OCI-LY7 (cell line): Measurements from ENCODE around the gene CNOT11. TPM values are rescaled to one million over a fixed set of nuclear protein-coding genes. Genes with fewer than 3 reads are reported as not detected.

Source experiments
- BruUV-seq: library from RNA; stranded (reverse); fragments of 400-500 nt; replicated peaks from 2 replicates; lab custom pipeline; 2021; lab: Mats Ljungman, UMichigan
- CTCF ChIA-PET: fragments of 300-600 bp; sonication (Branson Sonifier 250); formaldehyde crosslinking; loops from one replicate; lab custom pipeline; 2022; ENCODE audit warnings: antibody characterized with exemption; ENCODE audit not compliant: unreplicated experiment; lab: Charles Lee
- POLR2A ChIA-PET: fragments of 300-600 bp; sonication (Branson Sonifier 250); formaldehyde crosslinking; loops from one replicate; lab custom pipeline; 2022; ENCODE audit warnings: antibody characterized with exemption; lab: Charles Lee
- DNase-seq: peaks from one replicate; pipeline ENCODE4 v3.0.0-alpha.2; 2015; ENCODE audit warnings: low spot score
- H2AFZ ChIP-seq: fragments of 200-600 bp; sonication (generic), shearing (Covaris generic); 2 replicates; pipeline ENCODE4 v1.6.1; 2014; ENCODE audit warnings: mild to moderate bottlenecking, antibody characterized with exemption, low read length, moderate library complexity
- H3K27ac ChIP-seq: fragments of 200-600 bp; sonication (generic); 2 replicates; pipeline ENCODE4 v1.5.1; 2014; ENCODE audit warnings: mixed run types, low read depth, mild to moderate bottlenecking, moderate library complexity, low read length, inconsistent platforms; ENCODE audit not compliant: poor library complexity, severe bottlenecking
- H3K36me3 ChIP-seq: fragments of 200-600 bp; sonication (generic); 2 replicates; pipeline ENCODE4 v1.6.1; 2014; ENCODE audit warnings: mild to moderate bottlenecking, antibody characterized with exemption, low read length, moderate library complexity, mixed read lengths; ENCODE audit not compliant: insufficient read depth
- H3K4me1 ChIP-seq: fragments of 200-600 bp; sonication (generic); 2 replicates; pipeline ENCODE4 v1.5.1; 2014; ENCODE audit warnings: mild to moderate bottlenecking, low read length; ENCODE audit not compliant: insufficient read depth, poor library complexity, severe bottlenecking
- H3K4me2 ChIP-seq: fragments of 200-600 bp; sonication (generic); 2 replicates; pipeline ENCODE4 v1.6.1; 2014; ENCODE audit warnings: mild to moderate bottlenecking, low read length
- H3K4me3 ChIP-seq: fragments of 200-600 bp; sonication (generic); 2 replicates; pipeline ENCODE4 v1.5.1; 2014; ENCODE audit warnings: mild to moderate bottlenecking, low read depth, low read length; ENCODE audit not compliant: poor library complexity, severe bottlenecking
- H3K79me2 ChIP-seq: fragments of 200-600 bp; sonication (generic); 2 replicates; pipeline ENCODE4 v1.6.1; 2016; ENCODE audit warnings: low read depth, mild to moderate bottlenecking, low read length, moderate library complexity, mixed read lengths; ENCODE audit not compliant: insufficient read depth
- H3K9me2 ChIP-seq: fragments of 200-600 bp; sonication (generic); 2 replicates; pipeline ENCODE4 v1.6.1; 2016; ENCODE audit warnings: mild to moderate bottlenecking, low read length, mixed read lengths; ENCODE audit not compliant: insufficient read depth
- H3K9me3 ChIP-seq: fragments of 200-600 bp; sonication (generic); 2 replicates; pipeline ENCODE4 v1.6.1; 2014; ENCODE audit warnings: mild to moderate bottlenecking, mixed run types, low read length, mixed read lengths
- H4K20me1 ChIP-seq: fragments of 200-600 bp; sonication (generic); 2 replicates; pipeline ENCODE4 v1.6.1; 2014; ENCODE audit warnings: mild to moderate bottlenecking, antibody characterized with exemption, low read length, moderate library complexity, mixed read lengths; ENCODE audit not compliant: insufficient read depth
- EZH2phosphoT487 ChIP-seq: fragments of 200-600 bp; sonication (generic); IDR thresholded peaks from 2 replicates; pipeline ENCODE4 v1.6.1; 2018; ENCODE audit warnings: low read depth, borderline replicate concordance, mild to moderate bottlenecking, mixed run types, antibody characterized with exemption, low read length, moderate library complexity, mixed read lengths
- intact Hi-C: fragments of 100-400 bp; cut with micrococcal nuclease; formaldehyde crosslinking; loops from one replicate; pipeline ENCODE4 v1.10.0; 2022; ENCODE audit not compliant: unreplicated experiment
- total RNA-seq, 2 experiments: library from RNA; depleted of rRNA in 1 of 2; stranded (reverse); fragments of >200 nt in 1 of 2; shearing (Covaris generic) in 1 of 2; gene quantifications; 2 replicates each; pipeline ENCODE4 v1.2.3, GENCODE V29; 2014 to 2022
- TF ChIP-seq, protein P1 (sequence below): fragments of 200-600 bp; sonication (generic); conservative IDR thresholded peaks from 2 replicates; pipeline ENCODE4 v1.5.1; 2014; ENCODE audit warnings: mild to moderate bottlenecking, antibody characterized with exemption, low read length, moderate library complexity, mixed read lengths

CNOT11 gene
- total RNA-seq, 2 experiments from 2014 or later = 45.7 to 71.9 TPM

DNA sequence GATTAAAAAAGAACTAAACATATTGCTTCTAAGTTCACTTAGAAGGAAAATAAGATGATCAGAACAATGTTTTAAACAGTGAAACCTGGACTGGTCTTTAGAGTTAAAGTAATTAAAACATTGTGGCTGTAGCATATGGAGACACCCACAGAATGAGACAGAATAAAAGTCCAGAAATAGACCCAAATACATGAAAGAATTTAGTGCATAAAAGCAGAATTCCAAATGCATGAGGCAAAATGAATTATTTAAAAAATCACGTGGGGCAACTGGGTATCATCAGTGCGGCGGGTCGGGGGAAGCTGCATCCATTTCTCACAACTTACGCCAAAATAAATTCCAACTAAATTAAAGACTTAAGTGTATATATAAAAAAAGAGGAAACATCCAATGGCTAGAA is 43.7 kb downstream of the CNOT11 start:
- H3K4me1 ChIP-seq = no peaks in the 10 kb centered on the region
- no TSS peak for BruUV-seq
- no peaks in the 10 kb centered on the region; the same call in 1 of the 2 replicates for H4K20me1 ChIP-seq

DNA sequence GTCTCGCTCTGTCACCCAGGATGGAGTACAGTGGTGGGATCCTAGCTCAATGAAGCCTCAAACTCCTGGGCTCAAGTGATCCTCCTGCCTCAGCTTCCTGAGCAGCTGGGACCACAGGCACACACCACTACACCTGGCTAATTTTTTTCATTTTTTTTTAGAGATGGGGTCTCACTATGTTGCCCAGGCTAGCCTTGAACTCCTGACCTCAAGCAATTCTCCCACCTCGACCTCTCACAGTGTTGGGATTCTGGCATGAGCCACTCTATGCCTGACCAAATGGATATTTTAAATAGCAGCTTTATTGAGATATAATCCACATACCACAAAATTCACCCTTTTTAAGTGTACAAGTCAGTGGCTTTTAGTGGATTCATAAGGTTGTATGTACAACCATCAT is 44.7 kb downstream of the CNOT11 start:
- Histone ChIP-seq H3K4me1 (no peaks in the 10 kb centered on the region), H3K9me2 (no peaks in the 10 kb centered on the region), H3K36me3 (0 out of 2 replicates have a peak, but pooled peaks cover 5% of the 10 kb centered on the region), H3K4me3 (no peak overlapping the region), H4K20me1 (no peaks in the 10 kb centered on the region; the same call in 1 of the 2 replicates), H3K79me2 (no peaks in the 10 kb centered on the region; the same call in 1 of the 2 replicates), H3K9me3 (no peaks in the 10 kb centered on the region), H3K27ac (no peak overlapping the region), H2AFZ (no peak overlapping the region), H3K4me2 (no peak overlapping the region)
- ChIA-PET CTCF (no interaction called here), POLR2A (no interaction called here)
- no peak for DNase-seq
- TF ChIP-seq, protein P1, sequence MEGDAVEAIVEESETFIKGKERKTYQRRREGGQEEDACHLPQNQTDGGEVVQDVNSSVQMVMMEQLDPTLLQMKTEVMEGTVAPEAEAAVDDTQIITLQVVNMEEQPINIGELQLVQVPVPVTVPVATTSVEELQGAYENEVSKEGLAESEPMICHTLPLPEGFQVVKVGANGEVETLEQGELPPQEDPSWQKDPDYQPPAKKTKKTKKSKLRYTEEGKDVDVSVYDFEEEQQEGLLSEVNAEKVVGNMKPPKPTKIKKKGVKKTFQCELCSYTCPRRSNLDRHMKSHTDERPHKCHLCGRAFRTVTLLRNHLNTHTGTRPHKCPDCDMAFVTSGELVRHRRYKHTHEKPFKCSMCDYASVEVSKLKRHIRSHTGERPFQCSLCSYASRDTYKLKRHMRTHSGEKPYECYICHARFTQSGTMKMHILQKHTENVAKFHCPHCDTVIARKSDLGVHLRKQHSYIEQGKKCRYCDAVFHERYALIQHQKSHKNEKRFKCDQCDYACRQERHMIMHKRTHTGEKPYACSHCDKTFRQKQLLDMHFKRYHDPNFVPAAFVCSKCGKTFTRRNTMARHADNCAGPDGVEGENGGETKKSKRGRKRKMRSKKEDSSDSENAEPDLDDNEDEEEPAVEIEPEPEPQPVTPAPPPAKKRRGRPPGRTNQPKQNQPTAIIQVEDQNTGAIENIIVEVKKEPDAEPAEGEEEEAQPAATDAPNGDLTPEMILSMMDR = no peak
- no peak for TF ChIP-seq EZH2phosphoT487
- intact Hi-C loops = no loop called here
- BruUV-seq = no TSS peak

More for the DNA sequence above, 43.7 kb downstream of the CNOT11 start:
- ChIA-PET POLR2A (interaction anchor here (1.0 to 1.8 kb wide), 2 partner anchors 13 to 21 kb away, joined by 5 read pairs; no protein-coding TSS in a partner anchor), CTCF (no interaction called here)
- Histone ChIP-seq H2AFZ (no peak overlapping the region), H3K27ac (no peak overlapping the region), H3K4me2 (no peak overlapping the region), H3K36me3 (peaks cover 5% of the 10 kb centered on the region; the same call in 1 of the 2 replicates), H3K4me3 (no peak overlapping the region), H3K79me2 (no peaks in the 10 kb centered on the region; the same call in 1 of the 2 replicates), H3K9me2 (no peaks in the 10 kb centered on the region), H3K9me3 (no peaks in the 10 kb centered on the region)
- intact Hi-C loops = no loop called here
- TF ChIP-seq EZH2phosphoT487 = no peak
- DNase-seq = no peak

DNA sequence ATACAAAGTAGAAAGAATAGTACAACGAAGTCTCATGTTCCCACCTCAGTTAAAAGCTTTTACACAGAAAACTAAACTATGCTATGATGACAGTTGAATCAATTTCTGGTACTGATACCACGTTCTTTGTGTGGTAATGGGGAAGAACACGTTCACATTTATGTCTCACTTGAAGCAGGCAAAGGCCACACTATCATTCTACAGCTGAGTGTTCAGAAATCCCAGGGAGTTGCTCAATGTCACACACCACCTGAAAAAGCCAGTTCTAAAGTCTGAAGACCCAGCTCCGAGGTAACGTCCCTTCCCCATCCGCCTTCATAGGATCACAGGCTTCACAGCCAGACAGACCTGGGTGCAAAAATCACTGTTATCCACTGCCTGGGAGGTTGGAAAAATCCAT is 46.9 kb downstream of the CNOT11 start:
- no peak overlapping the region for H3K27ac ChIP-seq
- intact Hi-C loops = no loop called here

More for the DNA sequence above, 46.9 kb downstream of the CNOT11 start:
- Histone ChIP-seq H3K4me1 (no peaks in the 10 kb centered on the region), H2AFZ (no peak overlapping the region), H3K36me3 (no peaks in the 10 kb centered on the region), H3K79me2 (no peaks in the 10 kb centered on the region; the same call in 1 of the 2 replicates), H3K9me3 (no peaks in the 10 kb centered on the region), H4K20me1 (no peaks in the 10 kb centered on the region; the same call in 1 of the 2 replicates), H3K9me2 (no peaks in the 10 kb centered on the region), H3K4me3 (no peak overlapping the region), H3K4me2 (no peak overlapping the region)
- CTCF ChIA-PET = interaction anchor here (1.2 kb wide), 1 partner anchor 18 kb away, joined by 3 read pairs; no protein-coding TSS in a partner anchor
- TF ChIP-seq EZH2phosphoT487 = no peak
- DNase-seq = no peak
- BruUV-seq = no TSS peak
- POLR2A ChIA-PET = interaction anchor here (0.6 to 1.2 kb wide), 5 partner anchors 12 to 400 kb away, joined by 3 to 10 read pairs (median 3); no protein-coding TSS in a partner anchor
